SU-DHL-6 (cell line): Measurements from ENCODE around the gene MMEL1.

Experiments used
- H2AFZ ChIP-seq: fragments of 200-600 bp; sonication (generic); 2 replicates; pipeline ENCODE4 v1.6.1; 2014; ENCODE audit warnings: low read depth, mild to moderate bottlenecking, moderate library complexity, mixed read lengths, antibody characterized with exemption, low read length; ENCODE audit not compliant: severe bottlenecking
- H3F3A ChIP-seq: fragments of 200-600 bp; shearing (Covaris generic); 2 replicates; pipeline ENCODE4 v1.6.0; 2016; ENCODE audit warnings: antibody characterized with exemption, mild to moderate bottlenecking; ENCODE audit not compliant: insufficient read depth
- H3K27ac ChIP-seq: fragments of 200-600 bp; sonication (generic); 2 replicates; pipeline ENCODE4 v1.5.1; 2016; ENCODE audit warnings: low read depth, mild to moderate bottlenecking, low read length, moderate library complexity, mixed read lengths
- H3K27me3 ChIP-seq: fragments of 200-600 bp; sonication (generic), shearing (Covaris generic); 2 replicates; pipeline ENCODE4 v1.6.0; 2014; ENCODE audit warnings: mild to moderate bottlenecking, low read length
- H3K36me3 ChIP-seq: fragments of 200-600 bp; sonication (generic); 2 replicates; pipeline ENCODE4 v1.6.1; 2014; ENCODE audit warnings: mild to moderate bottlenecking, low read length, mixed read lengths
- H3K4me2 ChIP-seq: fragments of 300-600, 200-600 bp; shearing (Covaris generic), sonication (generic); 2 replicates; pipeline ENCODE4 v1.6.0; 2014; ENCODE audit warnings: low read length, low read depth, mild to moderate bottlenecking; ENCODE audit not compliant: poor library complexity, severe bottlenecking
- H3K4me3 ChIP-seq: fragments of 200-600 bp; sonication (generic); 2 replicates; pipeline ENCODE4 v1.5.1; 2014; ENCODE audit warnings: antibody characterized with exemption, low read length, mild to moderate bottlenecking, mixed read lengths; ENCODE audit not compliant: insufficient read depth, poor library complexity, severe bottlenecking
- H3K79me2 ChIP-seq: fragments of 200-600 bp; sonication (generic); 2 replicates; pipeline ENCODE4 v1.6.1; 2014; ENCODE audit warnings: mild to moderate bottlenecking, low read length, moderate library complexity; ENCODE audit not compliant: insufficient read depth
- H3K9ac ChIP-seq: fragments of 200-600 bp; sonication (generic); 2 replicates; pipeline ENCODE4 v1.7.0; 2014; ENCODE audit warnings: mild to moderate bottlenecking, low read length
- H3K9me2 ChIP-seq: fragments of 200-600 bp; sonication (generic); replicated peaks from 2 replicates; pipeline ENCODE4 v1.6.1; 2014; ENCODE audit warnings: low read length; ENCODE audit not compliant: insufficient read depth
- H3K9me3 ChIP-seq: fragments of 200-600 bp; sonication (generic); 2 replicates; pipeline ENCODE4 v1.6.1; 2014; ENCODE audit warnings: low read length, mixed read lengths; ENCODE audit not compliant: insufficient read depth
- H4K20me1 ChIP-seq: fragments of 200-600 bp; sonication (generic); 2 replicates; pipeline ENCODE4 v1.6.1; 2014; ENCODE audit warnings: low read depth, mild to moderate bottlenecking, antibody characterized with exemption, low read length, moderate library complexity, mixed read lengths
- EZH2phosphoT487 ChIP-seq: fragments of 200-600 bp; sonication (generic), shearing (Covaris generic); conservative IDR thresholded peaks from 2 replicates; pipeline ENCODE4 v1.6.1; 2018; ENCODE audit warnings: mild to moderate bottlenecking, antibody characterized with exemption, low read length, moderate library complexity, mixed read lengths
- TF ChIP-seq, protein P1 (sequence below): fragments of 200-600 bp; sonication (generic); IDR thresholded peaks from one replicate; pipeline ENCODE4 v1.5.1; 2017; ENCODE audit warnings: antibody characterized with exemption, mild to moderate bottlenecking, low read length, moderate library complexity; ENCODE audit not compliant: insufficient read depth, poor library complexity, severe bottlenecking

Gene MMEL1

GRCh38 chr1:2641381-2642130 is 8.7 kb upstream of the MMEL1 start:
- no peak overlapping the region for H3K4me3 ChIP-seq
- no peaks in the 10 kb centered on the region for H3K79me2 ChIP-seq
- peak overlapping the region; percentile 57 for H3K4me2 ChIP-seq
- no peak overlapping the region for H2AFZ ChIP-seq
- no peak overlapping the region for H3K27ac ChIP-seq
- H3F3A ChIP-seq, result no peaks in the 10 kb centered on the region
- no peaks in the 10 kb centered on the region for H4K20me1 ChIP-seq
- no peak overlapping the region for H3K9ac ChIP-seq
- TF ChIP-seq, protein P1, sequence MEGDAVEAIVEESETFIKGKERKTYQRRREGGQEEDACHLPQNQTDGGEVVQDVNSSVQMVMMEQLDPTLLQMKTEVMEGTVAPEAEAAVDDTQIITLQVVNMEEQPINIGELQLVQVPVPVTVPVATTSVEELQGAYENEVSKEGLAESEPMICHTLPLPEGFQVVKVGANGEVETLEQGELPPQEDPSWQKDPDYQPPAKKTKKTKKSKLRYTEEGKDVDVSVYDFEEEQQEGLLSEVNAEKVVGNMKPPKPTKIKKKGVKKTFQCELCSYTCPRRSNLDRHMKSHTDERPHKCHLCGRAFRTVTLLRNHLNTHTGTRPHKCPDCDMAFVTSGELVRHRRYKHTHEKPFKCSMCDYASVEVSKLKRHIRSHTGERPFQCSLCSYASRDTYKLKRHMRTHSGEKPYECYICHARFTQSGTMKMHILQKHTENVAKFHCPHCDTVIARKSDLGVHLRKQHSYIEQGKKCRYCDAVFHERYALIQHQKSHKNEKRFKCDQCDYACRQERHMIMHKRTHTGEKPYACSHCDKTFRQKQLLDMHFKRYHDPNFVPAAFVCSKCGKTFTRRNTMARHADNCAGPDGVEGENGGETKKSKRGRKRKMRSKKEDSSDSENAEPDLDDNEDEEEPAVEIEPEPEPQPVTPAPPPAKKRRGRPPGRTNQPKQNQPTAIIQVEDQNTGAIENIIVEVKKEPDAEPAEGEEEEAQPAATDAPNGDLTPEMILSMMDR, result no peak
- TF ChIP-seq EZH2phosphoT487, result no peak
- no peaks in the 10 kb centered on the region for H3K9me2 ChIP-seq
- H3K27me3 ChIP-seq, result no peaks in the 10 kb centered on the region
- H3K36me3 ChIP-seq, result no peaks in the 10 kb centered on the region
- peaks cover 3% of the 10 kb centered on the region; the same call in 1 of the 2 replicates for H3K9me3 ChIP-seq

- no peak for TF ChIP-seq EZH2phosphoT487
- TF ChIP-seq, protein P1, result no peak
- Histone ChIP-seq H2AFZ (no peak overlapping the region), H3K27me3 (no peaks in the 10 kb centered on the region), H3K4me2 (no peak overlapping the region), H3K9me3 (peaks cover 4% of the 10 kb centered on the region; the same call in 1 of the 2 replicates), H3K9ac (no peak overlapping the region), H3F3A (no peaks in the 10 kb centered on the region), H4K20me1 (no peaks in the 10 kb centered on the region), H3K27ac (no peak overlapping the region), H3K9me2 (no peaks in the 10 kb centered on the region), H3K36me3 (no peaks in the 10 kb centered on the region), H3K4me3 (no peak overlapping the region), H3K79me2 (no peaks in the 10 kb centered on the region)
Observed at GRCh38 chr1:2640626-2641025, 7.8 kb upstream of the MMEL1 start.

DNA sequence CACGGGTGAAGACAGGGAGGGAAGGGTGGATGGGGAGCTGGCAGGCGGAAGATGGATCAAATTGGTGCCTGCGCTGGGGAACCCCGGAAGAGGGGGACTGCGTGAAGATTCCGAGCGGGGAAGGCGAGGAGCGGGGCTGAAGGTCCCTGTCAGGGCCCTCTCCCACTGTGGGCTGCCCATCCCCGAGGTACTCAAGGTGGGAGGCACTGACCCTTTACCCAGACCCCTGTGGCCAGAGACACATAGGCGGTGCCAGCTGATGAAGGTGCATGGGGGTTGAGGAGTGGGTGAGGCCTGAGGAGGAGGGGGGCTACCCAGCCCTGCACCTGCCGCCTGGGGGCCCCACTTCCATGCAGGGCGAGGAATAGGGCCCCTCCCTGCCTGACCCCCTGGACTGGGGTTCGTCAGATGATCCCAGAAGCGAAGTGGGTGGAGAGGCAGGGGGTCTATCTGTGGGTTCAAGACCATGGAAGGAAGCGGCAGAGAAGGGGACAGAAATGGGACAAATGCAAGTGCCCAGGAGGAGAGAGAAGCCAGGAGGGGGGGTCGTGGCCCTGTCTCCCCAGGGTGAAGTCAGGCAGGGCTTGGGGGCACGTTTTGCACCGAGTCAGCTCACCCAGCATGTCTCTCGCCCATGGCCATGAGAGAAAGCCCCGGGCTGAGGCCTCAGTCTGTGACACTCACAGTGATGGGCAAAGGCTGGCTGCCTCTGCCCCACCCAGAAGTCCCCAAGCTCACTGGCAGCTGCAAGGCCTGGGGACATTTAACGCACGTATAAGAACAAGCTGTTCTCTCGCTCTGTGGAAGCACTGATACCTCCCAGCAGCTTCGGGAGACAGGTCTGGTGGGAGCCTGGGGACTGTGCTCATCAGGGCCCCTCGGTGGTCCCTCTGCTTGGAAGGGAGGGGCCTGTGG is 7.0 kb upstream of the MMEL1 start:
- no peak overlapping the region for H3K4me3 ChIP-seq
- H3K36me3 ChIP-seq, result no peaks in the 10 kb centered on the region
- no peaks in the 10 kb centered on the region for H3K79me2 ChIP-seq
- H3K27me3 ChIP-seq, result no peaks in the 10 kb centered on the region
- H4K20me1 ChIP-seq, result no peaks in the 10 kb centered on the region
- no peaks in the 10 kb centered on the region for H3F3A ChIP-seq
- no peak overlapping the region for H3K9ac ChIP-seq
- no peaks in the 10 kb centered on the region for H3K9me2 ChIP-seq
- peaks cover 4% of the 10 kb centered on the region; the same call in 1 of the 2 replicates for H3K9me3 ChIP-seq
- no peak overlapping the region for H2AFZ ChIP-seq
- no peak overlapping the region for H3K27ac ChIP-seq
- TF ChIP-seq, protein P1, result no peak
- TF ChIP-seq EZH2phosphoT487, result no peak
- no peak overlapping the region for H3K4me2 ChIP-seq
